ENCODE measurements around the gene PSME3IP1.

The PSME3IP1 gene

DNA sequence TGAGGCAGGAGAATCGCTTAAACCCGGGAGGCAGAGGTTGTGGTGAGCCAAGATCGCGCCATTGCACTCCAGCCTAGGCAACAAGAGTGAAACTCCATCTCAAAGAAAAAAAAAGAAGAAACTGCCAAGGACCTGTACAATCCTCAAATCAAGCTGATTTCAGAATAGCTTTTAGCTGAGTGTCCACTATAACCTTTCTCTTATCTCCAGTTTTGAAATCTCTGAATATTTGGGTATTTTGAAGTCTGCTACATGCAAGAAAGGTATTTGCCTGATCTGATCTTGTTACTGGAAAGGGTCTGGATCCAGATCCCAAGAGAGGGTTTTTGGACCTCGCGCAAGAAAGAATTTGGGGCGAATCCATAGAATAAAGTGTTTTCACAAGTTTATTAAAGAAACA is 40.1 kb upstream of the PSME3IP1 start:
- Histone ChIP-seq H3K4me3 (ENCODE audit: low read depth, low read length) (no peak overlapping the region), H3K36me3 (ENCODE audit: control insufficient read depth in 2 of 2, insufficient read depth in 1 of 2, low read length in 2 of 2) (peaks cover 20 to 86% of the 10 kb centered on the region in 2 experiments), H3K27ac (ENCODE audit: extremely low read depth, low read depth, low read length) (no peak overlapping the region), H3K9me3 (ENCODE audit: control insufficient read depth, insufficient read depth, low read depth, low read length) (no peaks in the 10 kb centered on the region), H3K4me1 (ENCODE audit: control insufficient read depth, insufficient read depth, low read length) (no peaks in the 10 kb centered on the region)
- ChIA-PET POLR2A (no interaction called here), CTCF (no interaction called here)
- TF ChIP-seq ZNF571 (tag by site-specific recombination; IDR thresholded peaks at IDR 0.05) (no peak), ZNF624 (tag by site-specific recombination; IDR thresholded peaks at IDR 0.05) (no peak), YY1 (tag by site-specific recombination; IDR thresholded peaks at IDR 0.05) (no peak), OSR2 (tag by site-specific recombination; IDR thresholded peaks at IDR 0.05) (no peak), ZNF560 (tag by site-specific recombination; IDR thresholded peaks at IDR 0.05; ENCODE audit: borderline replicate concordance) (no peak), SALL2 (tag by site-specific recombination; IDR thresholded peaks at IDR 0.05; ENCODE audit: borderline replicate concordance) (no peak), ZNF473 (tag by site-specific recombination; IDR thresholded peaks at IDR 0.05) (no peak), ZNF549 (tag by site-specific recombination; IDR thresholded peaks at IDR 0.05) (no peak), ZNF830 (tag by site-specific recombination; IDR thresholded peaks at IDR 0.05; ENCODE audit: low read depth) (no peak), HOXD13 (CRISPR knock-in tag; IDR thresholded peaks at IDR 0.05; ENCODE audit: borderline replicate concordance) (no peak), ZNF354C (tag by site-specific recombination; IDR thresholded peaks at IDR 0.05; ENCODE audit: borderline replicate concordance, low read depth) (no peak), ZNF311 (tag by site-specific recombination; IDR thresholded peaks at IDR 0.05; ENCODE audit: borderline replicate concordance) (no peak)
- TF ChIP-seq, protein P1, sequence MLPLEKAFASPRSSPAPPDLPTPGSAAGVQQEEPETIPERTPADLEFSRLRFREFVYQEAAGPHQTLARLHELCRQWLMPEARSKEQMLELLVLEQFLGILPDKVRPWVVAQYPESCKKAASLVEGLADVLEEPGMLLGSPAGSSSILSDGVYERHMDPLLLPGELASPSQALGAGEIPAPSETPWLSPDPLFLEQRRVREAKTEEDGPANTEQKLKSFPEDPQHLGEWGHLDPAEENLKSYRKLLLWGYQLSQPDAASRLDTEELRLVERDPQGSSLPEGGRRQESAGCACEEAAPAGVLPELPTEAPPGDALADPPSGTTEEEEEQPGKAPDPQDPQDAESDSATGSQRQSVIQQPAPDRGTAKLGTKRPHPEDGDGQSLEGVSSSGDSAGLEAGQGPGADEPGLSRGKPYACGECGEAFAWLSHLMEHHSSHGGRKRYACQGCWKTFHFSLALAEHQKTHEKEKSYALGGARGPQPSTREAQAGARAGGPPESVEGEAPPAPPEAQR (tag by site-specific recombination; IDR thresholded peaks at IDR 0.05): no peak
- TF ChIP-seq, protein P2, sequence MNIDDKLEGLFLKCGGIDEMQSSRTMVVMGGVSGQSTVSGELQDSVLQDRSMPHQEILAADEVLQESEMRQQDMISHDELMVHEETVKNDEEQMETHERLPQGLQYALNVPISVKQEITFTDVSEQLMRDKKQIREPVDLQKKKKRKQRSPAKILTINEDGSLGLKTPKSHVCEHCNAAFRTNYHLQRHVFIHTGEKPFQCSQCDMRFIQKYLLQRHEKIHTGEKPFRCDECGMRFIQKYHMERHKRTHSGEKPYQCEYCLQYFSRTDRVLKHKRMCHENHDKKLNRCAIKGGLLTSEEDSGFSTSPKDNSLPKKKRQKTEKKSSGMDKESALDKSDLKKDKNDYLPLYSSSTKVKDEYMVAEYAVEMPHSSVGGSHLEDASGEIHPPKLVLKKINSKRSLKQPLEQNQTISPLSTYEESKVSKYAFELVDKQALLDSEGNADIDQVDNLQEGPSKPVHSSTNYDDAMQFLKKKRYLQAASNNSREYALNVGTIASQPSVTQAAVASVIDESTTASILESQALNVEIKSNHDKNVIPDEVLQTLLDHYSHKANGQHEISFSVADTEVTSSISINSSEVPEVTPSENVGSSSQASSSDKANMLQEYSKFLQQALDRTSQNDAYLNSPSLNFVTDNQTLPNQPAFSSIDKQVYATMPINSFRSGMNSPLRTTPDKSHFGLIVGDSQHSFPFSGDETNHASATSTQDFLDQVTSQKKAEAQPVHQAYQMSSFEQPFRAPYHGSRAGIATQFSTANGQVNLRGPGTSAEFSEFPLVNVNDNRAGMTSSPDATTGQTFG (tag by site-specific recombination; IDR thresholded peaks at IDR 0.05; ENCODE audit: borderline replicate concordance): no peak
- TF ChIP-seq, protein P3, sequence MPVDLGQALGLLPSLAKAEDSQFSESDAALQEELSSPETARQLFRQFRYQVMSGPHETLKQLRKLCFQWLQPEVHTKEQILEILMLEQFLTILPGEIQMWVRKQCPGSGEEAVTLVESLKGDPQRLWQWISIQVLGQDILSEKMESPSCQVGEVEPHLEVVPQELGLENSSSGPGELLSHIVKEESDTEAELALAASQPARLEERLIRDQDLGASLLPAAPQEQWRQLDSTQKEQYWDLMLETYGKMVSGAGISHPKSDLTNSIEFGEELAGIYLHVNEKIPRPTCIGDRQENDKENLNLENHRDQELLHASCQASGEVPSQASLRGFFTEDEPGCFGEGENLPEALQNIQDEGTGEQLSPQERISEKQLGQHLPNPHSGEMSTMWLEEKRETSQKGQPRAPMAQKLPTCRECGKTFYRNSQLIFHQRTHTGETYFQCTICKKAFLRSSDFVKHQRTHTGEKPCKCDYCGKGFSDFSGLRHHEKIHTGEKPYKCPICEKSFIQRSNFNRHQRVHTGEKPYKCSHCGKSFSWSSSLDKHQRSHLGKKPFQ (tag by site-specific recombination; IDR thresholded peaks at IDR 0.05): no peak
- TF ChIP-seq, protein P4, sequence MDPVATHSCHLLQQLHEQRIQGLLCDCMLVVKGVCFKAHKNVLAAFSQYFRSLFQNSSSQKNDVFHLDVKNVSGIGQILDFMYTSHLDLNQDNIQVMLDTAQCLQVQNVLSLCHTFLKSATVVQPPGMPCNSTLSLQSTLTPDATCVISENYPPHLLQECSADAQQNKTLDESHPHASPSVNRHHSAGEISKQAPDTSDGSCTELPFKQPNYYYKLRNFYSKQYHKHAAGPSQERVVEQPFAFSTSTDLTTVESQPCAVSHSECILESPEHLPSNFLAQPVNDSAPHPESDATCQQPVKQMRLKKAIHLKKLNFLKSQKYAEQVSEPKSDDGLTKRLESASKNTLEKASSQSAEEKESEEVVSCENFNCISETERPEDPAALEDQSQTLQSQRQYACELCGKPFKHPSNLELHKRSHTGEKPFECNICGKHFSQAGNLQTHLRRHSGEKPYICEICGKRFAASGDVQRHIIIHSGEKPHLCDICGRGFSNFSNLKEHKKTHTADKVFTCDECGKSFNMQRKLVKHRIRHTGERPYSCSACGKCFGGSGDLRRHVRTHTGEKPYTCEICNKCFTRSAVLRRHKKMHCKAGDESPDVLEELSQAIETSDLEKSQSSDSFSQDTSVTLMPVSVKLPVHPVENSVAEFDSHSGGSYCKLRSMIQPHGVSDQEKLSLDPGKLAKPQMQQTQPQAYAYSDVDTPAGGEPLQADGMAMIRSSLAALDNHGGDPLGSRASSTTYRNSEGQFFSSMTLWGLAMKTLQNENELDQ (tag by site-specific recombination; IDR thresholded peaks at IDR 0.05; ENCODE audit: low read depth): no peak
- TF ChIP-seq, protein P5, sequence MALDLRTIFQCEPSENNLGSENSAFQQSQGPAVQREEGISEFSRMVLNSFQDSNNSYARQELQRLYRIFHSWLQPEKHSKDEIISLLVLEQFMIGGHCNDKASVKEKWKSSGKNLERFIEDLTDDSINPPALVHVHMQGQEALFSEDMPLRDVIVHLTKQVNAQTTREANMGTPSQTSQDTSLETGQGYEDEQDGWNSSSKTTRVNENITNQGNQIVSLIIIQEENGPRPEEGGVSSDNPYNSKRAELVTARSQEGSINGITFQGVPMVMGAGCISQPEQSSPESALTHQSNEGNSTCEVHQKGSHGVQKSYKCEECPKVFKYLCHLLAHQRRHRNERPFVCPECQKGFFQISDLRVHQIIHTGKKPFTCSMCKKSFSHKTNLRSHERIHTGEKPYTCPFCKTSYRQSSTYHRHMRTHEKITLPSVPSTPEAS (tag by site-specific recombination; IDR thresholded peaks at IDR 0.05): no peak
- TF ChIP-seq, protein P6, sequence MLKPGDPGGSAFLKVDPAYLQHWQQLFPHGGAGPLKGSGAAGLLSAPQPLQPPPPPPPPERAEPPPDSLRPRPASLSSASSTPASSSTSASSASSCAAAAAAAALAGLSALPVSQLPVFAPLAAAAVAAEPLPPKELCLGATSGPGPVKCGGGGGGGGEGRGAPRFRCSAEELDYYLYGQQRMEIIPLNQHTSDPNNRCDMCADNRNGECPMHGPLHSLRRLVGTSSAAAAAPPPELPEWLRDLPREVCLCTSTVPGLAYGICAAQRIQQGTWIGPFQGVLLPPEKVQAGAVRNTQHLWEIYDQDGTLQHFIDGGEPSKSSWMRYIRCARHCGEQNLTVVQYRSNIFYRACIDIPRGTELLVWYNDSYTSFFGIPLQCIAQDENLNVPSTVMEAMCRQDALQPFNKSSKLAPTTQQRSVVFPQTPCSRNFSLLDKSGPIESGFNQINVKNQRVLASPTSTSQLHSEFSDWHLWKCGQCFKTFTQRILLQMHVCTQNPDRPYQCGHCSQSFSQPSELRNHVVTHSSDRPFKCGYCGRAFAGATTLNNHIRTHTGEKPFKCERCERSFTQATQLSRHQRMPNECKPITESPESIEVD (tag by site-specific recombination; IDR thresholded peaks at IDR 0.05): no peak

Data from HEK293 (cell line).